ENCODE measurements around the gene MISP.

The MISP gene

GRCh38 chr19:771332-771785 lies 20.4 kb downstream of the MISP start:
- H3K36me3 ChIP-seq (ENCODE audit: insufficient read depth, low read length): no peaks in the 10 kb centered on the region
- no peaks in the 10 kb centered on the region for H3K4me1 ChIP-seq (ENCODE audit: insufficient read depth, low read length)
- H3K27ac ChIP-seq (ENCODE audit: low read length): no peak overlapping the region
- no peaks in the 10 kb centered on the region for H3K27me3 ChIP-seq (ENCODE audit: insufficient read depth, low read length, poor library complexity)
- H3K4me3 ChIP-seq (ENCODE audit: low read depth in 1 of 2, low read length in 2 of 2): no peak overlapping the region
- DNase-seq (peak; percentile 36), ATAC-seq (ENCODE audit: insufficient read depth, low read depth) (peak; percentile 47; the same call in 1 of the 3 replicates)
- TF ChIP-seq EZH2 (IDR thresholded peaks at IDR 0.05; ENCODE audit: borderline replicate concordance, low read depth, low read length, severe bottlenecking) (no peak), CTCF (IDR thresholded peaks at IDR 0.05; ENCODE audit: borderline replicate concordance, extremely low read depth, low read length, poor library complexity, severe bottlenecking) (peak; percentile 37)
- H3K9me3 ChIP-seq (ENCODE audit: insufficient read depth, low read length, severe bottlenecking): no peaks in the 10 kb centered on the region
- H3K79me2 ChIP-seq (ENCODE audit: insufficient read depth, low read length): no peaks in the 10 kb centered on the region
- H3K4me2 ChIP-seq (ENCODE audit: insufficient read depth, low read length): no peak overlapping the region
- H3K9ac ChIP-seq (ENCODE audit: low read depth, low read length): no peak overlapping the region
- no peak overlapping the region for H2AFZ ChIP-seq (ENCODE audit: low read depth, low read length)
- H4K20me1 ChIP-seq (ENCODE audit: insufficient read depth, low read length): no peaks in the 10 kb centered on the region

- DNase-seq: no peak
- Histone ChIP-seq H3K4me1 (ENCODE audit: insufficient read depth, low read length) (no peaks in the 10 kb centered on the region), H3K9ac (ENCODE audit: low read depth, low read length) (no peak overlapping the region), H3K36me3 (ENCODE audit: insufficient read depth, low read length) (no peaks in the 10 kb centered on the region), H3K4me3 (ENCODE audit: low read depth in 1 of 2, low read length in 2 of 2) (no peak overlapping the region), H3K9me3 (ENCODE audit: insufficient read depth, low read length, severe bottlenecking) (no peaks in the 10 kb centered on the region), H3K4me2 (ENCODE audit: insufficient read depth, low read length) (no peak overlapping the region), H3K79me2 (ENCODE audit: insufficient read depth, low read length) (no peaks in the 10 kb centered on the region), H3K27me3 (ENCODE audit: insufficient read depth, low read length, poor library complexity) (no peaks in the 10 kb centered on the region), H2AFZ (ENCODE audit: low read depth, low read length) (no peak overlapping the region), H3K27ac (ENCODE audit: low read length) (no peak overlapping the region), H4K20me1 (ENCODE audit: insufficient read depth, low read length) (no peaks in the 10 kb centered on the region)
- TF ChIP-seq CTCF (IDR thresholded peaks at IDR 0.05; ENCODE audit: borderline replicate concordance, extremely low read depth, low read length, poor library complexity, severe bottlenecking) (no peak), EZH2 (IDR thresholded peaks at IDR 0.05; ENCODE audit: borderline replicate concordance, low read depth, low read length, severe bottlenecking) (no peak)
- ATAC-seq (ENCODE audit: insufficient read depth, low read depth): no peak
Observed at GRCh38 chr19:772063-772462, 21.2 kb downstream of the MISP start.

GRCh38 chr19:772730-773436 lies 22.0 kb downstream of the MISP start:
- Histone ChIP-seq H3K27me3 (ENCODE audit: insufficient read depth, low read length, poor library complexity) (no peaks in the 10 kb centered on the region), H4K20me1 (ENCODE audit: insufficient read depth, low read length) (no peaks in the 10 kb centered on the region), H3K9me3 (ENCODE audit: insufficient read depth, low read length, severe bottlenecking) (no peaks in the 10 kb centered on the region), H3K27ac (ENCODE audit: low read length) (no peak overlapping the region), H3K4me1 (ENCODE audit: insufficient read depth, low read length) (no peaks in the 10 kb centered on the region), H2AFZ (ENCODE audit: low read depth, low read length) (no peak overlapping the region), H3K4me2 (ENCODE audit: insufficient read depth, low read length) (no peak overlapping the region), H3K4me3 (ENCODE audit: low read depth in 1 of 2, low read length in 2 of 2) (no peak overlapping the region), H3K36me3 (ENCODE audit: insufficient read depth, low read length) (no peaks in the 10 kb centered on the region), H3K9ac (ENCODE audit: low read depth, low read length) (no peak overlapping the region), H3K79me2 (ENCODE audit: insufficient read depth, low read length) (no peaks in the 10 kb centered on the region)
- no peak for DNase-seq
- no peak for TF ChIP-seq CTCF (IDR thresholded peaks at IDR 0.05; ENCODE audit: borderline replicate concordance, extremely low read depth, low read length, poor library complexity, severe bottlenecking)
- no peak for TF ChIP-seq EZH2 (IDR thresholded peaks at IDR 0.05; ENCODE audit: borderline replicate concordance, low read depth, low read length, severe bottlenecking)
- no peak for ATAC-seq (ENCODE audit: insufficient read depth, low read depth)

Measured in DND-41 (cell line).